HG03571 (cell line): ENCODE data around the gene TMX4.

Experiments used
- ATAC-seq: cut with Tn5 transposase; IDR thresholded peaks from one replicate; pipeline ENCODE4 v1.9.1; 2021; ENCODE audit not compliant: unreplicated experiment

The TMX4 gene

DNA sequence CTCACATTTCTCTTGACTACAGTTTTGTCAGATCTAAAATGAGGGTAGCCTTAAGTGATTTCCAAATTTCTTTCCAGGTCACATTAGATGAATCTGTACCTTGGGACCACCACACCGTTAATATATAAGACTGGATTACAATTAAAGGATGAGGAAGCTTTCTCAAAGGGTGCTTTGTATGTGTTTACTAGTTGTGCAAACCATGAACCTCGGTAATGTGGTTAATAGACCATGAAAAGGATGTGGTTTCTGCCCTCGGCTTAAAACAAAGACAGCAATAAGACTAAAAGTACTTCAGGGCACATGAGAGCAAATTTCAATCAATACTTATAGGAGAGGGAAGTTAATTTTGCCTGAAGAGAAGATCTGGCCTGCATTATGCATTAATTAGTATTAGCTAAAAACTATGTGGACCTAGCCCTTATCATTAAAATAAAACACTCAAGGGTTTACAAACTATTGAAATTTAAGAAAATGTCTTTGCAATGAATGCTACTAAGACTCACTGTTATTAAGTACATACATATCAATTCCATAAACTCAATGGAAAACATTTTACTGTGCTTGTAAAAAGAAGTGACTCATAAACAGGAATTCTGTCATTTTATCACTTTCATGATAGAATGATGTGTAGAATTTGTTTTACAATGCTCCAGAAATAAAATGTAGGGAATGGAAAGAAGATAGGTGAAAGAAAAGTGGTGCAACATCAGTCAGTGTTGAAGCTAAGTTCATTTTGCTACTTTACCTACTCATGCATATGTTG lies 936 bp upstream of the TMX4 start:
- ATAC-seq, result peak; percentile 43

GRCh38 chr20:8019998-8020247 lies 362 bp upstream of the TMX4 start:
- no peak for ATAC-seq

DNA sequence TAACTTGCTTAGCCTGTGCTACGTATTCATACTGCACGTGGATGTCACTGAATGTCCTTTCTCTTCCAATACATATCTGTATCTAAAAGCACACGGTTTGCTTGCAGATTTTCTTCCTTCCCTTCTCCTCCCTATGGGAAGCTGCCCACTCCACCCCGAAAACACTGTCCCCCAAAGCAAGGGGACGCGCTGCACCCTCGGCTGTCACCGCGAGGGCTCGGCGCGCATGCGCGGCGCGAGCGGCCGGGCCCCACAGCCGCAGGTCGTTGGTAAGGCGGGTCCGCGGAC lies 659 bp downstream of the TMX4 start:
- ATAC-seq, result peak; percentile 56

DNA sequence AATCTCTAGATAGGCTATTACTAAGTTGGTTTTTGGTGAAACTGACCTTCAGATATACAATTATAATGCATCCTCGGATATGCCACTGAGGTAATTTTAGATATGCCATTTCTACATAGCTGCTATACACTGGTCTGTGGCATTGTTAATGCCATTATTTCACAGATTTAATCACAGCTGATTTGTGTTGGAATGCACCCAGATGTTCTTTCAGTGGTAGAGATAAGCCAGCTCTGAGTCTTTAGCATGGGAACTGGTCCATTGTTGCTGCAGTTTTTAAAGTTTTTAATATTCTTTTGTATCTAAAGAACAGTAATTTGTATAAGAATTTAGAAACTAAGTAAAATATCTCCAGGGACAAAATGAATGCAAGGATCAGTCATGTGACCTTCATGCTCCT lies 6.8 kb downstream of the TMX4 start:
- no peak for ATAC-seq

DNA sequence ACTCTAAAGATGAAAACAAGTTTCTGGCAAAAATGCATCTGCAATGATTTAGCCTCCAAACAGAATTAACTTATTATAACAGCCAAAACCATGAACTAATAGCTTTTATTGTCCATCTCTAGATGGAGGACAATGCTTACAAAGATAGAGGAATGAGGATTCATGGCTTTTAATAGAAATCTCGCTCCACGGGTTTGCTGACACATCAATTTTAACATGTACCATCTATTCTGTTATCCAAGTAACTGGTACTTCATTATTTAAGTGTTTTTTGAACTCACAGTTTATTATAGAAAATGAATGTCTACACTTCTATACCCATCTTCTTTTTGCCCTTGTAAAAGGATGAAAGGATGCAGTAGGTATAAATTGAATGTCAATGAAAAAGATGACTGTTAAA lies 10.8 kb downstream of the TMX4 start:
- ATAC-seq, result no peak

DNA sequence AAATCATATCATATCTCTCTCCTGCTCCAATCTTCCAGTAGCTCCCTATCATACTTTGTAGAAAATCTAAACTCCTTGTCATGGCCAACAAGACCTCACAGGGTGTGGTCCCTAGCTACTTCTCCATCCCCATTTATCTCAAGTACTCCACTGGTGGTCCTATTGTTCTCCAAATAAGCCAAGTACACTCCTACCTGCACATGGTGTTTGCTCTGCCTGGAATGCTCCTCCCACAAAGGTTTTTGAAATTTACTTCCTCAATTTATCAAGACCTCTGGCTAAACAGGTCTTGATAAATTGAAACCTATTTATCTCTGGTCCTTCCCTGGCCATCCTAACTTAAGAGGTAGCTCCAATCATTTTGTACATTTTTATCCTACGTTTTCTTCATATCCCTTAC lies 12.1 kb downstream of the TMX4 start:
- ATAC-seq, result no peak

- ATAC-seq, result no peak
Observed at GRCh38 chr20:8005575-8006366, 13.8 kb downstream of the TMX4 start.

DNA sequence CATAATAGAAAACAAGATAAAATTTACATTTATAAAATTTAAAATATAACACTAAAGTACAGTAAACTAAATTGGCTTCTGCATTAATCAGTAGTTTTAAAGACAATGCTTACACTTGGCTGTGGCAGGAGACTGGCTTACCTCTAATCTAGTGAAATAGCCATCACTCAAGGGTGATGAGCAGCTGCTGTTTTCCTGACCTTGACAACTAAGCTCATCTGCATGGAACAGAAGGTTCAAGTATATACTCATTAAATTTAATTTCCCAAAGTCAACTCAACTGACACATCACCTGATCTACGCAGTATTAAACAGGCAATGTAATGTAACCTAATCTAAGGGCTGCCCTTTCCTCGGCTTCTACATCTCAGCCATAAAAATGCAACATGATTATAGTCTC lies 14.5 kb downstream of the TMX4 start:
- no peak for ATAC-seq

DNA sequence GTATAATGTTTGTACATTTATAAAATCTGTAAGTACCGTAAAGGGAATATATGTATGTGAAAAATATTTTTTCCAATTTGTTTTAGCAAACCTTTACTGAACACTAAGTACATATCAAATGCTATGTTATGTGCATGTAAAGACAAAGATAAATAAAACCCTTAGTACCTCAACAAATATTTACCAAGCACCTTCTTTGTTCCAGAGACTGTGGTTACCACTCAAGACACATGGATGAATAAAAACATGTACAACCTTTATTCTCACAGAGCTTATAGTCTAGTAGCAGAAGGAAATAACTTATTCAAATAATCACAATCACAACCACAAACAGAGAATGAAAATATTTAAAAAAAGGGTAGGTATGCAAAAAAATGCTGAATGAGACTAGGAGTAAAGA lies 17.5 kb downstream of the TMX4 start:
- ATAC-seq, result no peak

DNA sequence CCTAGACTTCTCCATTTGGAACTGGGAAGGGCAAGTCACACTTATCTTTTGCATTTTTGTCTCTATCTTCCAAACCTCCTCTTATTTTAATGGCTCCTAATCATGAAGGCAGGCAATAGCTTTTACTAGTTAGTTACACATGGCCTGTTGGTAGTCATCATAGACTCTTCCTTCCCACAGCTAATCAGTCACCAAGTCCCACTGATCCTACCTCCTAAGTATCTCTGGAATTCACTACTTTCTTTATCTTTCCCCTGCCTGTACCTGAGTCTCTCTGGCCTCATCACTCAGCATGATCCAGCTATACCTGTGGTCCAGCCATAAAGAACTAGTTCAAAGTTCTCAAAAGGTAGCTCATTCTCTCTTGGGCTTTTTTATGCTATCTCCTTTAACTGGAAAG lies 18.8 kb downstream of the TMX4 start:
- ATAC-seq, result no peak

DNA sequence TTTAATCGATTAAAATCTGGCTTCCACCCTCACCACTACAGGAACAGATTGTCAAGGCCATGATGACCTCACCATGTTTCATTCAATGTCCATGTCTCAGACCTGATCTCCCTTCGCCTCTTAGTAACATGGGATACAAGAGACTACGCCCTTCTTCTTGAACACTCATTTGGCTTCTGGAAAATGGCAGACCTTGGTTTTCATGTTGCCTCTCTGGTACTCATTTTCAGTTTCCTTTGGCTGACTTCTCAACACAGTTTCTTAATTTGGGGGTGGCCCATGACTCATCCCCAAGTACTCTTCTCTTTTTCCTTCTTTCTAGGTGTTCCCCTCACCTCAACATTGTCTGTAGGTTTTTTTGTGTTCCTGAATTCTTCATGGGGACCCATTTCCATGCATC lies 22.7 kb downstream of the TMX4 start:
- ATAC-seq, result no peak

GRCh38 chr20:7994809-7995208 lies 24.8 kb downstream of the TMX4 start:
- peak; percentile 69 for ATAC-seq

- ATAC-seq, result no peak
Observed at GRCh38 chr20:7993703-7994102, 25.9 kb downstream of the TMX4 start.

- ATAC-seq, result no peak
Observed at GRCh38 chr20:7993238-7993637, 26.3 kb downstream of the TMX4 start.

- ATAC-seq, result no peak
Observed at GRCh38 chr20:7990385-7990784, 29.2 kb downstream of the TMX4 start.

DNA sequence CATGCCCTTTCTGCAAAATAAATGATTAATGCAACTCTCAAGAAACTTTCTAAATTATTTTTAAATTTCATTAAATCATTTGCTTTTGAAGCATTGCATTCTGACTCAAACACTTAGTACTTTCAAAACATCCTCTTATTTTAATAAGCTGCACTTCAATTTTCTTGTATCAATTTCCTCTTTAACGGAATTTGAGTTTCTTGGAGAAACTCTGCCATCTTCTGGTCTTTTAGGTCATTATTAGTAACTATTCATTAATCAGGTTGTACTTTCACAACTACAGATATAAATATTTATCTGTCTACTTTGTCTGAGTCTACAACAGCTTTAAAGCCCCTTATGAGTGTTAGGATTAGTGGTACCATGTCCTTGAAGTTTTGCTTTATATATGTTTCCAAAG lies 30.2 kb downstream of the TMX4 start:
- no peak for ATAC-seq

GRCh38 chr20:7985916-7986315 lies 33.6 kb downstream of the TMX4 start:
- no peak for ATAC-seq

- ATAC-seq, result no peak
Observed at GRCh38 chr20:7984192-7984591, 35.4 kb downstream of the TMX4 start.

GRCh38 chr20:7981374-7981773 lies 38.2 kb downstream of the TMX4 start:
- ATAC-seq, result no peak

DNA sequence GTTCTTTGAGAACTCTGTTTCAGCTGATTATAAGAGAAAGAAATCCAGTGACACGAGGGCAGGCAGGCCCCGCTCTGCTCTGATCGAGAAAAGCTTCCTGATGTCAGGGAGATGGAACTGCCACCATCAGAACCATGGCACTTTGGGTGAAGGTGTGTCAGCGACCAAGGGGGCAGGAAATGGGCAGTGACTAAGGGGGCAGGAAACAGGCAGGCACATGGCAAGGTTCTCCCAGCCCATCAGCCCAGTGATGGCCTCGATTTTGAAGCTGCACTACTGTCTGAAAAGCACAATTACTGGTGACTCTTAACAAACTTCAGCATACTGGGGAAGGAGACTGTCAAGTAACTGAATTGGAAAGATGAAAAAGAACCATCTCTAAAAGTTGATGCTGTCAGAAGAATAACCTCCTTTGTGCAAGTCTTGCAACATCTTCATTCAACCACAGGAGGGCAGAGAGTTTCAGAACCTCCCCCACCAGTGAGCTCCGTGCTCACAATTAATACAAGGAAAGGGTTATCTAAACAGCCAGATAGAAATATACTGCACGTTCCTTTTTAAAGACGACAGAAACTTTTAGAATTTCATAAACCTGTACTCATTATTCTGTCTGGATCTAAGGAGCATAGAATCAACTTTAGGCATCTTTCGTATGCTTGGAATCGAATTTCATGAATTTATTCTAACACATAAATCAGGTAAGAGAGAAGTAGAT lies 39.1 kb downstream of the TMX4 start:
- ATAC-seq, result peak; percentile 52

DNA sequence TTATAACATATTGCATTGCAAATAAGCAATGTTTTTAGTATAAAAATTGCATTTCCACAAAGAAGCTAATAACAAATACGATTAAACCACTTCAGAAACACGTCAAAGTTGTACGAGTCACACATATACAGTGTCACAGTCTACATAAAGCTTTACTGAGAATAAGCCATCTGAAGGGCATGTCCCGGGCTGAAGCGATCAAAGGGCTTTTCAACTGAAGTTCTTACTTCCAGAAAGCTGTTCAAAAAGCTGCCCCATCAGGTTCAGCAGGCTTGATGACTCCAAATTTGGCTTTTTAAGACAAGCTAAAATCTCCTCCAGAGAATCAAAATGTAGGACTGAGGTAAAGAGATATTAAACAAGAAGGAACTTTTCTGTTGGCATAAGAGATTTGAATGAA lies 41.9 kb downstream of the TMX4 start:
- no peak for ATAC-seq

- ATAC-seq, result no peak
Observed at GRCh38 chr20:7975851-7976414, 43.6 kb downstream of the TMX4 start.
